ENCODE measurements around the gene FAM20B. TPM values are rescaled to one million over a fixed set of nuclear protein-coding genes. Genes with fewer than 3 reads are reported as not detected.

FAM20B gene
- total RNA-seq, 1 donor from 2014 or later, result 18.0 TPM

GRCh38 chr1:179012038-179012437 is 13.7 kb upstream of the FAM20B start:
- no peak overlapping the region for H3K4me3 ChIP-seq (ENCODE audit: low read depth, low read length)
- DNase-seq (ENCODE audit: low read depth), result no peak
- TF ChIP-seq CTCF (conservative IDR thresholded peaks at IDR 0.05; ENCODE audit: low read depth, low read length), result no peak

- DNase-seq (ENCODE audit: low read depth), result no peak
- TF ChIP-seq CTCF (conservative IDR thresholded peaks at IDR 0.05; ENCODE audit: low read depth, low read length), result no peak
- no peak overlapping the region for H3K4me3 ChIP-seq (ENCODE audit: low read depth, low read length)
These were observed 11.6 kb upstream of the FAM20B start for GRCh38 chr1:179014123-179014522.

- no peak overlapping the region for H3K4me3 ChIP-seq (ENCODE audit: low read depth, low read length)
- no peak for DNase-seq (ENCODE audit: low read depth)
- TF ChIP-seq CTCF (conservative IDR thresholded peaks at IDR 0.05; ENCODE audit: low read depth, low read length), result no peak
These were observed 10.3 kb upstream of the FAM20B start for GRCh38 chr1:179015396-179015795.

GRCh38 chr1:179016706-179017382 is 8.8 kb upstream of the FAM20B start:
- H3K4me3 ChIP-seq (ENCODE audit: low read depth, low read length), result no peak overlapping the region
- TF ChIP-seq CTCF (conservative IDR thresholded peaks at IDR 0.05; ENCODE audit: low read depth, low read length), result no peak
- DNase-seq (ENCODE audit: low read depth), result peak; percentile 52

- no peak overlapping the region for H3K4me3 ChIP-seq (ENCODE audit: low read depth, low read length)
- peak; percentile 42 for DNase-seq (ENCODE audit: low read depth)
- no peak for TF ChIP-seq CTCF (conservative IDR thresholded peaks at IDR 0.05; ENCODE audit: low read depth, low read length)
These were observed 8.0 kb upstream of the FAM20B start for GRCh38 chr1:179017383-179018326.

- TF ChIP-seq CTCF (conservative IDR thresholded peaks at IDR 0.05; ENCODE audit: low read depth, low read length), result no peak
- no peak for DNase-seq (ENCODE audit: low read depth)
- H3K4me3 ChIP-seq (ENCODE audit: low read depth, low read length), result no peak overlapping the region
These were observed 3.8 kb upstream of the FAM20B start for GRCh38 chr1:179021873-179022272.

Data from epithelial cell of proximal tubule (primary cell).